Mucosa of descending colon (tissue), 3 donors: ENCODE measurements around the gene STXBP6. TPM values are rescaled to one million over a fixed set of nuclear protein-coding genes. Genes with fewer than 3 reads are reported as not detected.

ENCODE experiments used
- ATAC-seq: fragments of 200-7000 bp; cut with Tn5 transposase; one replicate; pipeline ENCODE4 v1.9.1; 2020; ENCODE audit warnings: mild to moderate bottlenecking, moderate library complexity
- DNase-seq, 3 donors: peaks; one replicate each; pipeline ENCODE4 v3.0.0-alpha.2; 2020
- H3K36me3 ChIP-seq: fragments of 200-600 bp; one replicate; pipeline ENCODE4 v1.8.0; 2021; ENCODE audit warnings: low read depth, mild to moderate bottlenecking
- H3K4me1 ChIP-seq: fragments of 200-600 bp; one replicate; pipeline ENCODE4 v1.8.0; 2021; ENCODE audit warnings: low read depth, mild to moderate bottlenecking
- H3K4me3 ChIP-seq: fragments of 200-600 bp; one replicate; pipeline ENCODE4 v1.8.0; 2021; ENCODE audit warnings: mild to moderate bottlenecking
- H3K9me3 ChIP-seq: fragments of 200-600 bp; one replicate; pipeline ENCODE4 v1.8.0; 2021; ENCODE audit warnings: mild to moderate bottlenecking
- CTCF ChIP-seq: fragments of 200-600 bp; IDR thresholded peaks from one replicate; pipeline ENCODE4 v1.8.0; 2022; ENCODE audit warnings: antibody characterized with exemption, mild to moderate bottlenecking
- intact Hi-C, 2 donors: fragments of 100-400 bp; cut with DNase I in 1 of 2; cut with micrococcal nuclease in 1 of 2; formaldehyde crosslinking; loops; one replicate each; pipeline versions ENCODE4 v1.11.0 to v1.11.1; 2022; cut with DNase I, micrococcal nuclease
- total RNA-seq, 3 donors: library from RNA; stranded (reverse); fragmentation: NEBNext Ultra II Directional in 2 of 3; extraction: Animal tissue kit (Norgen Biotek cat#: 25700) in 2 of 3; gene quantifications; one replicate each; pipeline versions ENCODE4 v1.2.1 to v1.2.4, GENCODE V29; 2021 to 2023
- donor health status: DM: no; HTN: no; CAD: no; lungs with moderate emphysema.
- donor health status: DM: no; HTN: no; CAD: no.
- donor health status: DM: no; HTN: yes; CAD: no.

STXBP6 gene
- total RNA-seq, 3 donors from 2014 or later = 10.9 to 25.9 (median 19.8) TPM

- no peak for DNase-seq
- H3K4me1 ChIP-seq = peaks cover 9% of the 10 kb centered on the region
Observed at GRCh38 chr14:24848102-24848790, 201.7 kb downstream of the STXBP6 start.

DNA sequence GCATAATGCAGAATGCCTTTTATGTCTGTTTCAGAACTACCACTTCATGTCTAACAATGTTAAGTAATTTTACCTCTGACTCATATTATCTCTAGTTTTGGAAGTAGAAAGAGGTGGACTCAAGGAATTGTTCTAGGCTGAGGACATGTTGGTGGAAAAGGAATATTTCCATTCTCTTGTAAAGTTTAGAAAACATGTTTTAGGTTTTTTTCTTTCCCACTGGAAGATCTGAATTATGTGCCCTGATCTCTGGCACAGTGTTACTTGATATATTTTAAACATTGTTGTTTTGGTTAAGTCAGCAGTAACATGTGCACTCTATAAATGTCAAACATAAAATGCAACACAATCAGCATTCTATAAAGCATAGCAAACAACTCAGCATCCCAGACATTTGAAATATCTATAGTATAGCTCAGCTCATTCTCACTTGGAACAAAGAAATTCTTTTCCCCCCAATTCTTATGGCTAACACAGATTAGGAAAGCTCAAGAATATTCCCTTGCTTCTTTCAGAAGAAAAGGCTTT lies 202.3 kb downstream of the STXBP6 start:
- intact Hi-C loops = no loop called here
- no peak for ATAC-seq
- no peak for TF ChIP-seq CTCF
- no peak for DNase-seq
- H3K36me3 ChIP-seq = no peaks in the 10 kb centered on the region
- peaks cover 9% of the 10 kb centered on the region for H3K4me1 ChIP-seq
- no peaks in the 10 kb centered on the region for H3K9me3 ChIP-seq
- H3K4me3 ChIP-seq = no peak overlapping the region

More at GRCh38 chr14:24848102-24848790, 201.7 kb downstream of the STXBP6 start:
- no peak overlapping the region for H3K4me3 ChIP-seq
- no peaks in the 10 kb centered on the region for H3K9me3 ChIP-seq
- intact Hi-C loops = no loop called here
- H3K36me3 ChIP-seq = no peaks in the 10 kb centered on the region
- TF ChIP-seq CTCF = no peak
- ATAC-seq = no peak

- intact Hi-C loops = no loop called here
- H3K4me3 ChIP-seq = no peak overlapping the region
- no peak for DNase-seq
- TF ChIP-seq CTCF = no peak
- peak; percentile 32 for ATAC-seq
- H3K9me3 ChIP-seq = no peaks in the 10 kb centered on the region
- peaks cover 4% of the 10 kb centered on the region for H3K4me1 ChIP-seq
- H3K36me3 ChIP-seq = no peaks in the 10 kb centered on the region
Observed at GRCh38 chr14:24846261-24846660, 203.7 kb downstream of the STXBP6 start.

DNA sequence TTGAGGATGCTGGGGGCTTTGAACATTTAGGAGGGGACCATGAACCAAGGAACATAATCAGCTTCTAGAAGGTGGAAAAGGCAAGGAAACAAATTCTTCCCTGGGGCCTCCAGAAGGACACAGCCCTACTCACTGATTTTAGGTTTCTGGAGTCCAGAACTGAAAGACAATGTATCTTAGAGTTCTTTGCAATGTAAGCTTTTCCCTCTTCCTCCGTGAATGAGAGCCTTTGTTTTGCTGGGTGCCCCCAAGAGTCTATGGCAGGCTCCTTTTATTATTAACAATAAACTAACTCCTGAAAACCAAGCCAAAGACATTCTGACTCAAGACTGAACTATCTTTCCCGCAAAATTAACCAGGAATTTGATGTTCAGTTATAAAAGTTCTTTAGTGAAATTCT lies 204.1 kb downstream of the STXBP6 start:
- H3K4me1 ChIP-seq = peaks cover 4% of the 10 kb centered on the region
- no peak for DNase-seq
- ATAC-seq = no peak
- intact Hi-C loops = no loop called here
- no peak overlapping the region for H3K4me3 ChIP-seq
- TF ChIP-seq CTCF = no peak
- H3K9me3 ChIP-seq = no peaks in the 10 kb centered on the region
- H3K36me3 ChIP-seq = no peaks in the 10 kb centered on the region

DNA sequence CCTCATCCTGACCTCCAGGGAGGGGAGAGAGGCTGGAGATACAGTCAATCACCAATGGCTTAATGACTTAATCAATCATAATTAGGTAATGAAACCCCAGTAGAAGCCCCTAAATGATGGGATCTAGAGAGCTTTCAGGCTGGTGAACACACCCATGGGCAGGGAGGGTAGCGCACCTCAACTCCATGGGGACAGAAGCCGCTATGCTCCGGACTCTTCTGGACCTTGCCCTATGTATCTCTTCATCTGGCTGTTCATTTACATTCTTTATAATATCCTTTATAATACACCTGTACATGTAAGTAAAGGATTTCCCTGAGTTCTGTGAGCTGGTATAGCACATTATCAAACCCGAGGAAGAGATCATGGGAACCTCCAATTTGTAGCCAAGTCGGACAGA lies 205.9 kb downstream of the STXBP6 start:
- Histone ChIP-seq H3K4me3 (no peak overlapping the region), H3K36me3 (no peaks in the 10 kb centered on the region), H3K4me1 (peaks cover 13% of the 10 kb centered on the region), H3K9me3 (no peaks in the 10 kb centered on the region)
- intact Hi-C loops = no loop called here
- no peak for TF ChIP-seq CTCF
- DNase-seq (peak; percentile 64 to 66 (median 64)), ATAC-seq (peak; percentile 91)
